ENCODE data around the gene MEGF8. TPM values are rescaled to one million over a fixed set of nuclear protein-coding genes. Genes with fewer than 3 reads are reported as not detected.

Gene MEGF8
- total RNA-seq, 2 donors from 2014 or later = 13.4 to 16.5 TPM

DNA sequence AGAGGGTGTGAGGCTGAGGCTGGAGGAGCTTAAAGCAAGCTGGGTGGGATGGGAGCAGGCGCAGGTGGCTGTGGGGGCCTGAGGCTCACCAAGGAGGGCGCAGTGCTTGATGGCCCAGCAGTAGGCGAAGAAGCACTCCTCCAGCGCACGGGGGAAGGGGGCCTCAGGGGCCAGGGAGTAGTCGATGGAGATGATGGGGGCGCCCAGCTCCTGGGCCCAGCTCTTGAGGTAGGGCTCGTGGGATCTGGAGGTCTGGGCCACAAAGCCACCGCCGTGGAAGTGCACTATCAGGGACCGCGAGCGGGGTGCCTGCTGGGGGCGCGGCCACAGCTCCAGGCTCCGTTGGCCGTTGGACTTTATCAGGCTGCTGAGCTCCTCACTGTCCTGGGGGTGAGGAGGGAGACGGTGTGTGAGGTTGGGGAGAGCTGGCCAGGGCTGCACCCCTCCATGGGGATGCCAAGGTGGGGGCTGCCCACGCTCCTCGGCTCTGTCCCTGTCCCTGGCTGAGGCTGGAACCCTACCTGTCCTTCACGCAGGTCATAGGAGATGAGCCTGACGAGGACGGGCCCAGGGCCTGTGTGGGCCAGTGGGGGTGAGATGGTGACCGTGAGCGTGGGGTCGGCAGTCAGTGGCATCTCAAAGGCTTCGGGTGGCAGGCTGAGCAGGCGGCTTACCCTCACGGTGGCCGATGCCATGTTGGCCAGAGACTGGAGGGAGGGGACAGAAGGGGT lies 81.8 kb downstream of the MEGF8 start:
- TF ChIP-seq, protein P1, sequence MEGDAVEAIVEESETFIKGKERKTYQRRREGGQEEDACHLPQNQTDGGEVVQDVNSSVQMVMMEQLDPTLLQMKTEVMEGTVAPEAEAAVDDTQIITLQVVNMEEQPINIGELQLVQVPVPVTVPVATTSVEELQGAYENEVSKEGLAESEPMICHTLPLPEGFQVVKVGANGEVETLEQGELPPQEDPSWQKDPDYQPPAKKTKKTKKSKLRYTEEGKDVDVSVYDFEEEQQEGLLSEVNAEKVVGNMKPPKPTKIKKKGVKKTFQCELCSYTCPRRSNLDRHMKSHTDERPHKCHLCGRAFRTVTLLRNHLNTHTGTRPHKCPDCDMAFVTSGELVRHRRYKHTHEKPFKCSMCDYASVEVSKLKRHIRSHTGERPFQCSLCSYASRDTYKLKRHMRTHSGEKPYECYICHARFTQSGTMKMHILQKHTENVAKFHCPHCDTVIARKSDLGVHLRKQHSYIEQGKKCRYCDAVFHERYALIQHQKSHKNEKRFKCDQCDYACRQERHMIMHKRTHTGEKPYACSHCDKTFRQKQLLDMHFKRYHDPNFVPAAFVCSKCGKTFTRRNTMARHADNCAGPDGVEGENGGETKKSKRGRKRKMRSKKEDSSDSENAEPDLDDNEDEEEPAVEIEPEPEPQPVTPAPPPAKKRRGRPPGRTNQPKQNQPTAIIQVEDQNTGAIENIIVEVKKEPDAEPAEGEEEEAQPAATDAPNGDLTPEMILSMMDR (IDR thresholded peaks at IDR 0.05) = no peak
- H3K27me3 ChIP-seq = no peaks in the 10 kb centered on the region
- H3K36me3 ChIP-seq = no peaks in the 10 kb centered on the region
- no peak overlapping the region for H3K4me3 ChIP-seq
- H3K4me1 ChIP-seq = no peaks in the 10 kb centered on the region
- H3K27ac ChIP-seq = no peak overlapping the region
- H3K9ac ChIP-seq (ENCODE audit: low read depth in 2 of 2, low read length in 2 of 2) = no peak overlapping the region
- intact Hi-C loops (cut with DNase I) = no loop called here
- DNase-seq = no peak
- no peaks in the 10 kb centered on the region for H3K9me3 ChIP-seq

DNA sequence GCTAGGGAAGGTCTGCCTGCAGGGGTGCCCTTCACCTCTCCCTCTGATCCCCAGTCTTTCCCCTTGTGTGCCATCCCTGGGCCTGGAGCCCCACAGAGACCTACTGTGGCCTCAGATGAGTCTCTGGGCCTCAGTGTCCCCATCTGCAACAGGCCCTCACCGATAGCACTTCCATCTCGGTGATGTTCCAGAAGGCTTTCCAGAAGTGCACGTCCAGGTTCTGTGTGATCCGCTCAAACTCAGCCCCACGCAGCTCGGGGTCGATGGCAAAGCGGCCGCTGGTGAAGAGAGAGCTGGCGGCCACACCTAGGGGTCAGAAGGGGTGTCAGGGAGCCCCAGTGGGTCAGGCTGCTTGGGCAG lies 82.4 kb downstream of the MEGF8 start:
- H3K27ac ChIP-seq = no peak overlapping the region
- no peaks in the 10 kb centered on the region for H3K36me3 ChIP-seq

DNA sequence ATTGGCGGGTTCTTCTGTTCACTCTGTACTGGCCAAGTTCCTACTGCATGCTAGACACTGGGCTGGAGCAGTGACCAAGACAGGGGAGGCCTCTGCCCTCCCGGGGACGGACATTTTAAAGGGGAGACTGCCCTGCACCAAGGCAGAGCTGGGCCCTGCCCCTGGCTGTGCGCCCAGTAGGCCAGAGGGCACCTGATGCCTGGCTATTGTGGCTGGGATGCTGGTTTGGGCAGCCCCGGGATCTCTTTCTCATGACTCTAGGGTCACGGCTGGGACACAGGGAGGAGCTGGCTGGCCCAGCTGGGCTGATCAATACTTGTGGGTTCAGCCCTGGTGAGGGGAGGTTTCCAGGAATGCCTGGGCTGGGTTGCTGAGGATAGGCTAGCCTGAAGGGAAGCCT lies 84.0 kb downstream of the MEGF8 start:
- TF ChIP-seq, protein P1 (IDR thresholded peaks at IDR 0.05) = no peak
- Histone ChIP-seq H3K36me3 (no peaks in the 10 kb centered on the region), H3K27me3 (no peaks in the 10 kb centered on the region), H3K9ac (ENCODE audit: low read depth in 2 of 2, low read length in 2 of 2) (no peak overlapping the region), H3K9me3 (no peaks in the 10 kb centered on the region), H3K27ac (no peak overlapping the region), H3K4me1 (no peaks in the 10 kb centered on the region), H3K4me3 (no peak overlapping the region)
- intact Hi-C loops (cut with DNase I) = no loop called here
- DNase-seq = no peak

More for the DNA sequence above, 82.4 kb downstream of the MEGF8 start:
- TF ChIP-seq, protein P1 (IDR thresholded peaks at IDR 0.05) = no peak
- no peak overlapping the region for H3K4me3 ChIP-seq
- no peak overlapping the region for H3K9ac ChIP-seq (ENCODE audit: low read depth in 2 of 2, low read length in 2 of 2)
- H3K9me3 ChIP-seq = no peaks in the 10 kb centered on the region
- DNase-seq = no peak
- H3K4me1 ChIP-seq = no peaks in the 10 kb centered on the region
- H3K27me3 ChIP-seq = no peaks in the 10 kb centered on the region
- intact Hi-C loops (cut with DNase I) = no loop called here

DNA sequence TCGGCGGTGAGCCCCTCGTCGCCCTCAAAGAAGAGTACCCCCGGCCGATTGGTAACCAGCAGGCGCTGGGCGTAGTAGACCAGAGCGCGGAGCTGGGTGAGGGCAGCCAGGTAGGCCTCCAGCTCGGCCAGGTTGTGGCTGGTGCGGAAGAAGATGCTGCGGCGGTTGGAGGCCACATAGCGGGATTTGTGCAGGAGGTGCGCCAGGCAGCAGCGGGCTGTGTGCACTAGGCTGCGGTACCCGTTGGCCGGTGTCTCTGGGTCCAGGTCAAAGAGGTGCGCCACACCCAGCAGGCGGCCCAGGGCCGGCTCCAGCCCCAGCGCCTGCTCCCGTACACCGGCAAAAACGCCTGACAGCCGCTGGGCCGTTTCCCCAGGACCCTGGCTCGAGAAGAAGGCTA lies 84.9 kb downstream of the MEGF8 start:
- intact Hi-C loops (cut with DNase I) = no loop called here
- TF ChIP-seq, protein P1 (IDR thresholded peaks at IDR 0.05) = no peak
- Histone ChIP-seq H3K4me3 (no peak overlapping the region), H3K4me1 (no peaks in the 10 kb centered on the region), H3K27ac (no peak overlapping the region), H3K27me3 (no peaks in the 10 kb centered on the region), H3K36me3 (no peaks in the 10 kb centered on the region), H3K9me3 (no peaks in the 10 kb centered on the region), H3K9ac (ENCODE audit: low read depth in 2 of 2, low read length in 2 of 2) (no peak overlapping the region)
- DNase-seq = no peak

DNA sequence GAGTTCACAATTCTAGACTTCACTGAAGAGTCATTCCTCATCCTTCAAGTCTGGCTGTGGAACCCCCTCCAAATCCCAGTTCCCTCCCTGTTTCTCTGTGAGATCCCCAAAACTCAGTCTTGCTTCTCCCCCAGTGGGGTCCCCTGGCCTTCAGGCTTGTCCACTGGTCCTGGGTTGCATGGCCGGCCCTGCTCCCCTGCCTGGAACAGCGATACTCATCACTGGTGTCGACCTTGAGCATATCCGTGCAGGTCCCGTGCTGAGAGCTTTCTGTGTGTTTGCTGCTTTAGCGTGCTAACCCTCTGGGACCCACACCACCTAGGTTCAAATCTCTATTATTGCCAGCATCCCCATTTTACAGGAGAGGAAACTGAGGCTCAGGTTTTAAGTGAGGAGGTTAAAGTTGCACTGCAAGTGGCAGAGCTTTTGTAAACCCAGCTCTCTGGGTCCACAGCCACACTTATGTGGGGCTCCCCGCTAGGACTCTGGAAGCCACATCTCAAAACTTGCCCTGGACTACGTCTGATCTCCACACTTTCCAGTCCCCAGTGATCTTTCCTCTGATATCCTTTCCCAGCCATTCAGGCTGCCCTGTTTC lies 86.2 kb downstream of the MEGF8 start:
- Histone ChIP-seq H3K9ac (ENCODE audit: low read depth in 2 of 2, low read length in 2 of 2) (no peak overlapping the region), H3K9me3 (no peaks in the 10 kb centered on the region), H3K36me3 (no peaks in the 10 kb centered on the region), H3K27me3 (no peaks in the 10 kb centered on the region), H3K4me3 (no peak overlapping the region), H3K4me1 (no peaks in the 10 kb centered on the region), H3K27ac (no peak overlapping the region)
- intact Hi-C loops (cut with DNase I) = no loop called here
- TF ChIP-seq, protein P1 (IDR thresholded peaks at IDR 0.05) = no peak
- no peak for DNase-seq
